Right cardiac atrium (tissue), 5 donors: Measurements from ENCODE around the gene IMMP2L. TPM values are rescaled to one million over a fixed set of nuclear protein-coding genes. Genes with fewer than 3 reads are reported as not detected.

ENCODE experiments used
- ATAC-seq, 2 donors: fragments of 200-7000 bp; cut with Tn5 transposase; one replicate each; pipeline versions ENCODE4 v1.8.0 to v1.9.1; 2020; ENCODE audit warnings: moderate library complexity in 2 of 2, mild to moderate bottlenecking in 1 of 2
- DNase-seq, 3 donors: peaks; one replicate each; pipeline ENCODE4 v3.0.0-alpha.2; 2020
- H3K27ac ChIP-seq: one replicate; pipeline ENCODE4 v1.5.1; 2013; ENCODE audit warnings: mild to moderate bottlenecking, low read length, control low read depth, moderate library complexity
- H3K27me3 ChIP-seq: one replicate; pipeline ENCODE4 v1.6.1; 2013; ENCODE audit not compliant: control insufficient read depth, insufficient read depth
- H3K4me1 ChIP-seq: one replicate; pipeline ENCODE4 v1.6.1; 2013; ENCODE audit warnings: low read length; ENCODE audit not compliant: control insufficient read depth, insufficient read depth
- H3K4me3 ChIP-seq: one replicate; pipeline ENCODE4 v1.5.1; 2013; ENCODE audit warnings: low read length, control low read depth
- H3K9me3 ChIP-seq: one replicate; pipeline ENCODE4 v1.6.1; 2013; ENCODE audit warnings: low read length; ENCODE audit not compliant: control insufficient read depth
- WGBS: extraction: QIAGEN DNeasy Blood & Tissue Kit; methylation state at CpG from one replicate; pipeline ENCODE4 v1.1.7; 2013; 5-methylcytosine and 5-hydroxymethylcytosine counted together
- intact Hi-C, 4 donors: fragments of 100-400 bp; cut with DNase I; formaldehyde crosslinking; loops; one replicate each; pipeline versions ENCODE4 v1.11.0 to v1.14.0; 2022 to 2023
- polyA plus RNA-seq: library from polyadenylated mRNA; stranded (reverse); fragments of 200-250 nt; gene quantifications from one replicate; pipeline ENCODE4 v1.2.3, GENCODE V29; 2013
- total RNA-seq, 4 donors: library from RNA; stranded (reverse); fragmentation: NEBNext Ultra II Directional; extraction: Animal tissue kit (Norgen Biotek cat#: 25700); gene quantifications; one replicate each; pipeline ENCODE4 v1.2.1, GENCODE V29; 2021
- donor health status: healthy with polysubstance abuse.
- donor health status: DM: no; HTN: yes; CAD: no.
- donor health status: DM: no; HTN: no; CAD: no.
- donor health status: DM: no; HTN: yes; CAD: no; lungs with severe emphysema.
- donor health status: DM: yes; HTN: yes; CAD: no.

The IMMP2L gene
- total and polyA plus RNA-seq, 5 donors: 6.6 to 16.2 (median 13.9) TPM

DNA sequence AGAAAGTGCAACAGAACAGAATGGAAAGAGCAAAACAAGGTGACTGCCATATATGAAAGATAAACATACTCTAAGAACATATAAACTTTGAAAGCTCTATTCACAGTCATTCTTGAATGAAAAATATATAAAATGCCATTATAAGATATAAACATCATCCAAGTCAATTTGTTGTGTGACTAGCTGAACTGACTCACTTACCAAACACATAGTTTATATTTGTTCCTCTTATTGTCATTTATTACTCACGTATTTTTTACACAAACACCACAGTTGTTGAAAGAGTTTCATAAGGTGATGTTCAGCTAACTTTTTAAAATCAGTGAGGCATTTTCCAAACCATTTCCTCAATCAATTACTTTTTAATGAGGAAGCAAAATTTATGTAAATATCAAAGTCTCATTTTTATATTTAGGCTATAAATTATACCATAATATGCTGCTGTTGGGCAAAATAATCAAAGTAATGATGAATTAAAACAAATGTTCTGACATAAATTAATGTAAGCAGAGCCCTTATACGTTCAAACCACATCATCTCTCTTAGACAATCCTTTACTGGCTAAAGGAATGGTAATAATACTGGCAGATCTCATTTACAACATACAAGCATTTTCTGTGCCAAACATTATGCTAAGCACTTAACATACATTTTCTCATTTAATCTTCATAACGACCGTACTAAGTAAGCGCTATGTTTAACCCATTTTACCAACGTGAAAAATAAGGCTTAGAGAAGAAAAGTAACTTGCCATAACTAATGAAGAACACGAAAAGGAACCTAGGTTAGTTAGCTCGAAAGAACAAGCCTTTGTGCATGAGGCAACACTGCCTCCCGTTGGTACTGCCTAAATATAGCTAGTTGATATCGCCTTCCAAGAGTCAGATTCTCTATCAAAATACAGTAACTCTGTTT lies 464.0 kb downstream of the IMMP2L start:
- H3K4me1 ChIP-seq: peaks cover 3% of the 10 kb centered on the region
- no peaks in the 10 kb centered on the region for H3K27me3 ChIP-seq
- no peak overlapping the region for H3K27ac ChIP-seq
- ATAC-seq (peak; percentile 66 to 86), DNase-seq (peak in 2 of 3 donors; percentile 22 to 56)
- 39% methylated on average over 10 of the region's 10 CpGs for WGBS
- no peak overlapping the region for H3K4me3 ChIP-seq
- intact Hi-C loops: loop anchor here in 2 of 4 donors (10.0 kb wide), 2 partner anchors 387 to 503 kb away; no protein-coding TSS in a partner anchor
- no peaks in the 10 kb centered on the region for H3K9me3 ChIP-seq

GRCh38 chr7:111096997-111097396 lies 465.3 kb downstream of the IMMP2L start:
- intact Hi-C loops: loop anchor here in 2 of 4 donors (10.0 kb wide), 2 partner anchors 388 to 502 kb away; no protein-coding TSS in a partner anchor
- no peaks in the 10 kb centered on the region for H3K9me3 ChIP-seq
- ATAC-seq (no peak), DNase-seq (no peak)
- no peaks in the 10 kb centered on the region for H3K27me3 ChIP-seq
- WGBS: 83% methylated on average over 3 of the region's 3 CpGs
- H3K4me3 ChIP-seq: no peak overlapping the region
- peaks cover 3% of the 10 kb centered on the region for H3K4me1 ChIP-seq
- no peak overlapping the region for H3K27ac ChIP-seq

DNA sequence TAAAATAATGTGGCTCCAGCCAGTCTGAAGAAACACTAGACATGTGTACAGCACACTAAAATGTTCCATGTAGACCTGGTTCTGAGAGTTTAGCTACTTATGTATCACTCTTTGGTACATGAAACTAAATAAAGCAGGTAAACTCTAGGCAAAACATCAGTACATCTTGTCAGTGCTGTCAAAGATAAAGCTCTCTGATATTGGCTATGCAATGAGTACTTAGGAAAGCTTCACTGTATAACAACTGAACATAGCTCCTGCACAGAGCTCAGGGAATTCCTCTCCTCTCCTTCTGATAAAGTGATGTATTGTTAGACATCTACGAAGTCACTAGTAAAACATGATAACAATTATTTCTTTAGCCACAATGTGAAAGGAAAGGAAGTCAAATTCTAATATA lies 467.9 kb downstream of the IMMP2L start:
- no peak overlapping the region for H3K4me3 ChIP-seq
- DNase-seq: no peak
- no peaks in the 10 kb centered on the region for H3K9me3 ChIP-seq
- WGBS: 34% methylated on average over 1 of the region's 1 CpG
- H3K4me1 ChIP-seq: peaks cover 3% of the 10 kb centered on the region
- H3K27me3 ChIP-seq: no peaks in the 10 kb centered on the region
- ATAC-seq: no peak
- no peak overlapping the region for H3K27ac ChIP-seq
- intact Hi-C loops: loop anchor here in 2 of 4 donors (10.0 kb wide), 2 partner anchors 390 to 500 kb away; no protein-coding TSS in a partner anchor

DNA sequence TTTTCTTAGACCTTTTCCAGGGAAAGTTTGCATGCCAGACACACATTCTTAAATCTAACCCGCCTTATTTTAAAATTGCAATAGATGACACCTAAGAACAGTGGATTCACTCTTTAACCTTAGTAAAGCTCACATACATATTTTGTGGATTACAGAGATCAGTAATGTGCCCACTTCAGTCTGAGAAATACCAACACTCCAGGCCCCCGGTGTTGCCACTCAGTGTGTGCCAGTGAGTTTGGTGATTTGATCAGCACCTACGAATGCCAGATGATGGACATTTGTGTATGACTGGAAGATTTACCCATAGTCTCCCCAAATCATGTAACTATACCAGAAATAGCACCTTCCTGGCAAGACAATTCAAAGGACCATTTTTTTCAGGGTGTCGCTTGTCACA lies 468.8 kb downstream of the IMMP2L start:
- Histone ChIP-seq H3K27ac (peak overlapping the region; percentile 58), H3K4me1 (peaks cover 3% of the 10 kb centered on the region), H3K27me3 (no peaks in the 10 kb centered on the region), H3K4me3 (peak overlapping the region; percentile 98), H3K9me3 (no peaks in the 10 kb centered on the region)
- intact Hi-C loops: loop anchor here in 2 of 4 donors (10.0 kb wide), 2 partner anchors 391 to 499 kb away; no protein-coding TSS in a partner anchor
- ATAC-seq (no peak), DNase-seq (no peak)
- 75% methylated on average over 4 of the region's 4 CpGs for WGBS

GRCh38 chr7:111092406-111093236 lies 469.7 kb downstream of the IMMP2L start:
- H3K4me3 ChIP-seq: peak overlapping the region; percentile 98
- no peaks in the 10 kb centered on the region for H3K9me3 ChIP-seq
- no peak overlapping the region for H3K27ac ChIP-seq
- ATAC-seq (no peak), DNase-seq (no peak)
- WGBS: 38% methylated on average over 2 of the region's 2 CpGs
- peaks cover 3% of the 10 kb centered on the region for H3K4me1 ChIP-seq
- no peaks in the 10 kb centered on the region for H3K27me3 ChIP-seq
- intact Hi-C loops: loop anchor here in 2 of 4 donors (10.0 kb wide), 2 partner anchors 392 to 498 kb away; no protein-coding TSS in a partner anchor

DNA sequence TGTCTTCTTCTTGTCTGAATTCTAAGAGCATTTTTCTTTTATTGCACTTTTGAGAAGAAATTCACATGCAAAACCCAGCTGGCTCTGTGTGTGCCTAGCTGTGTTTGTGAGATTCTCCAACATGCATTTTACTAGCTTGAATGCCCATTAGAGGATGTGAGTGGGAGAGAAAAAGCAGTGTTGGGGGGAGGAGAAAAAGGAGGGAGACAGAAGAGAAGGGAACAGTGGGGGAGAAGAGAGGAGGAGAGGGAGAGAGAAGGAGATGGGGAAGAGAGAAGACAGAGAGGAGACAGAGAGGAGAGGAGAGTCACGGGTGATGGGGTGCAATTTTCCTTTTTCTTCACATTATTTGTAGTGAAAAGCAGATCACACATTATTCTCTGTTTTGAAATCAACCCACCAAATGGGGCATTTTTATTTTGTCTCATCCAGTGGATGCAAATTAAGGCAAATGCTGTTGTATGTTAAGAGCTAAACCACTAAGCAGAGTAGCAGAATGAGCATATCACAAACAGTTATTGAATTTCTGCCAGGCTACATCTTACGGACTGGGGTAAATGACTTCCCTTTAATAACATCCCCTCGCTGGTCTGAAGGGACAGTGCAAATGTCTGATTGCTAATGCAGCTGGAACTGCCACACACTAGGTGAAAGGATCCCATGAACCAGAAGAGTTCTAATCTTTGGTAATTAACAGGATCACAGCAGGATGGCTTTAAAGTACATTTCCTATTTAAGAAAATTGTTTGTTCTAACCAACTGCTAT lies 470.5 kb downstream of the IMMP2L start:
- intact Hi-C loops: loop anchor here in 2 of 4 donors (10.0 kb wide), 2 partner anchors 393 to 497 kb away; no protein-coding TSS in a partner anchor
- ATAC-seq (peak; percentile 51 to 60), DNase-seq (no peak)
- Histone ChIP-seq H3K4me3 (peak overlapping the region; percentile 98), H3K9me3 (no peaks in the 10 kb centered on the region), H3K27ac (peak overlapping the region; percentile 62), H3K27me3 (no peaks in the 10 kb centered on the region), H3K4me1 (peaks cover 3% of the 10 kb centered on the region)
- 7% methylated on average over 3 of the region's 3 CpGs for whole genome bisulfite sequencing

DNA sequence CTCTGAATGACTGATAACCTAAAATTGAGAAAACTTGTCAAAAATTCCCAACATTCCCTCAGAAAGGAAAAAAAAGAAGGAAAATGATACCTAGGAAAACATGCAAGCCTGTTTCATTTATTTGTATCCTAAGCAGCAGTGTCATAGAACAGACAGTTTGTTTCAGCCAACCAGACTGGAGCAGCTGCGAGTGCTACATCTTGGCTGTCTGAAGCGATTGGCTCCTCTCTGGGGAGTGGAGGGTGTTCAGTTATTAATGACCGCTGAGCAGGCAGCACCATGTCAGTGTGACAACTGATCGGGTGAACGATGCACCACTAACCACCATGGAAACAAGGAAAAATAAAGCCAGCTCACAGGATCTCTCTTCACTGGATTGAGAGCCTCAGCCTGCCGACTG lies 471.4 kb downstream of the IMMP2L start, which contains the start of gene LRRN3:
Gene LRRN3 (plus strand): TSS at position 282 of the 400 bp plus-strand sequence. CDS start 31,646 bp downstream, outside the sequence.
- ATAC-seq (peak; percentile 98 to 99), DNase-seq (peak; percentile 53 to 75 (median 65))
- Histone ChIP-seq H3K9me3 (no peaks in the 10 kb centered on the region), H3K27me3 (no peaks in the 10 kb centered on the region), H3K27ac (peak within 1 kb of the TSS; percentile 62), H3K4me1 (peaks cover 3% of the 10 kb centered on the region), H3K4me3 (peak within 1 kb of the TSS; percentile 98)
- 16% methylated on average over 6 of the region's 6 CpGs for WGBS
- intact Hi-C loops: loop anchor here in 2 of 4 donors (10.0 kb wide), 2 partner anchors 394 to 496 kb away; no protein-coding TSS in a partner anchor

DNA sequence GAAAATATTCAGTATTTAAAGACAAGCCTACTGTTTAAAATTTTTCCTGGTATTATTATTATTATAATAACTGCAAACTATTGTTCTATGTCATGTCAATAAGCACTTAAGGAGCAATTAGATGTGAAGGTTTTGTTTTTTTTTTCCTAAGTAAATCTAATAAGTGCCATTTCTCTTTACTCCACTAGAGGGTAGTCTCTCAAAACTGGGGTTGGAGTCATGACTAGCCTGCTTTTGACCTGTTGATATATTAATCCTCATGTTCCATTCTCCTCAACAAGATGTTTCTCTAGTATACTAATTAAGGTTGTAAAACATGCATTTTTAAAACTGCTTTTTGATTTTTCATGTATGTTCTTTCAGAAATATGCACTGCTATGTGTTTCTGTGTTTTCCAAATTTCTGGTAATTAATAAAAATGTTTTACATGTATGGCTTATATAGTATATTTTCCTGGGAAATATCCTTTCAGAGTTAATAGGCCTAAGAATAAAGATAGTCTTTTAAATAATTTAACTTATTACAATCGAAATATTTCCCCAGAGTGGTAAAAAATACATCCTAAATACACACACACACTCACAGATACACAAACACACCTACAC lies 472.4 kb downstream of the IMMP2L start:
- ATAC-seq: peak; percentile 62 to 64
- H3K9me3 ChIP-seq: no peaks in the 10 kb centered on the region
- peaks cover 3% of the 10 kb centered on the region for H3K4me1 ChIP-seq
- 28% methylated on average over 1 of the region's 1 CpG for WGBS
- H3K27me3 ChIP-seq: no peaks in the 10 kb centered on the region
- intact Hi-C loops: loop anchor here in 3 of 4 donors (10.0 kb wide), 2 partner anchors 395 to 495 kb away; no protein-coding TSS in a partner anchor
- H3K27ac ChIP-seq: no peak overlapping the region
- H3K4me3 ChIP-seq: no peak overlapping the region
- DNase-seq: no peak

- Histone ChIP-seq H3K9me3 (no peaks in the 10 kb centered on the region), H3K4me1 (no peaks in the 10 kb centered on the region), H3K27me3 (no peaks in the 10 kb centered on the region), H3K4me3 (no peak overlapping the region), H3K27ac (no peak overlapping the region)
- DNase-seq (no peak), ATAC-seq (no peak)
- intact Hi-C loops: loop anchor here in 1 of 4 donors (10.0 kb wide), 1 partner anchor 396 kb away; no protein-coding TSS in a partner anchor
- WGBS: 91% methylated on average over 1 of the region's 1 CpG
These were observed 474.0 kb downstream of the IMMP2L start for GRCh38 chr7:111088328-111088727.
